Frontal cortex (tissue), 4 donors: ENCODE data around the gene ADRA2C. TPM values are rescaled to one million over a fixed set of nuclear protein-coding genes. Genes with fewer than 3 reads are reported as not detected.
"Not testable (repeated sequence)": the region's sequence is repeated elsewhere in the genome, so short reads cannot be mapped to it uniquely, and the experiment has no call there.

Experiments used
- DNase-seq, 2 donors: peaks; one replicate each; pipeline ENCODE4 v3.0.0; 2012; ENCODE audit warnings: low spot score in 2 of 2
- FAIRE-seq: peaks from 2 replicates; lab custom pipeline; 2012; peaks lifted over from hg19 to GRCh38; lab: Jason Lieb, UNC
- total RNA-seq: library from RNA; depleted of rRNA; stranded (reverse); fragments of >200 nt; gene quantifications from one replicate; pipeline ENCODE4 v1.2.3, GENCODE V29; 2014
- donor health status: control.
- donor health status: control.
- donor health status: control.

ADRA2C gene
- total RNA-seq, 1 donor from 2014 or later = 3.7 TPM

- FAIRE-seq (no peak), DNase-seq (no peak)
These were observed 41.8 kb downstream of the ADRA2C start for GRCh38 chr4:3807822-3808496.

- FAIRE-seq (no peak), DNase-seq (no peak)
These were observed 42.4 kb downstream of the ADRA2C start for GRCh38 chr4:3808597-3808996.

- FAIRE-seq (no peak), DNase-seq (no peak)
These were observed 42.8 kb downstream of the ADRA2C start for GRCh38 chr4:3809028-3809427.

- DNase-seq = no peak
- FAIRE-seq = no peak
These were observed 43.4 kb downstream of the ADRA2C start for GRCh38 chr4:3809451-3810110.

GRCh38 chr4:3810111-3810680 is 44.0 kb downstream of the ADRA2C start:
- FAIRE-seq (no peak), DNase-seq (no peak)

GRCh38 chr4:3810796-3811485 is 44.8 kb downstream of the ADRA2C start:
- no peak for FAIRE-seq

GRCh38 chr4:3811621-3812020 is 45.4 kb downstream of the ADRA2C start:
- no peak for FAIRE-seq
- no peak for DNase-seq

More at GRCh38 chr4:3810796-3811485, 44.8 kb downstream of the ADRA2C start:
- no peak for DNase-seq

GRCh38 chr4:3812211-3812934 is 46.2 kb downstream of the ADRA2C start:
- DNase-seq (no peak), FAIRE-seq (no peak)

- DNase-seq (no peak), FAIRE-seq (no peak)
These were observed 47.2 kb downstream of the ADRA2C start for GRCh38 chr4:3813151-3814052.

GRCh38 chr4:3814053-3814570 is 47.9 kb downstream of the ADRA2C start:
- no peak for DNase-seq
- FAIRE-seq = no peak

- FAIRE-seq, DNase-seq: not testable (repeated sequence)
These were observed 48.7 kb downstream of the ADRA2C start for GRCh38 chr4:3814838-3815237.

GRCh38 chr4:3816256-3816825 is 50.2 kb downstream of the ADRA2C start:
- FAIRE-seq (no peak), DNase-seq (no peak)

GRCh38 chr4:3816983-3817960 is 51.1 kb downstream of the ADRA2C start:
- FAIRE-seq (no peak), DNase-seq (no peak)
